Mucosa of descending colon (tissue), 3 donors: ENCODE data around the gene NDUFS8. TPM values are rescaled to one million over a fixed set of nuclear protein-coding genes. Genes with fewer than 3 reads are reported as not detected.

Source experiments
- ATAC-seq: fragments of 200-7000 bp; cut with Tn5 transposase; one replicate; pipeline ENCODE4 v1.9.1; 2020; ENCODE audit warnings: mild to moderate bottlenecking, moderate library complexity
- DNase-seq, 3 donors: peaks; one replicate each; pipeline ENCODE4 v3.0.0-alpha.2; 2020
- H3K36me3 ChIP-seq: fragments of 200-600 bp; one replicate; pipeline ENCODE4 v1.8.0; 2021; ENCODE audit warnings: low read depth, mild to moderate bottlenecking
- H3K4me1 ChIP-seq: fragments of 200-600 bp; one replicate; pipeline ENCODE4 v1.8.0; 2021; ENCODE audit warnings: low read depth, mild to moderate bottlenecking
- H3K4me3 ChIP-seq: fragments of 200-600 bp; one replicate; pipeline ENCODE4 v1.8.0; 2021; ENCODE audit warnings: mild to moderate bottlenecking
- H3K9me3 ChIP-seq: fragments of 200-600 bp; one replicate; pipeline ENCODE4 v1.8.0; 2021; ENCODE audit warnings: mild to moderate bottlenecking
- CTCF ChIP-seq: fragments of 200-600 bp; IDR thresholded peaks from one replicate; pipeline ENCODE4 v1.8.0; 2022; ENCODE audit warnings: antibody characterized with exemption, mild to moderate bottlenecking
- intact Hi-C, 2 donors: fragments of 100-400 bp; cut with DNase I in 1 of 2; cut with micrococcal nuclease in 1 of 2; formaldehyde crosslinking; loops; one replicate each; pipeline versions ENCODE4 v1.11.0 to v1.11.1; 2022; cut with DNase I, micrococcal nuclease
- total RNA-seq, 3 donors: library from RNA; stranded (reverse); fragmentation: NEBNext Ultra II Directional in 2 of 3; extraction: Animal tissue kit (Norgen Biotek cat#: 25700) in 2 of 3; gene quantifications; one replicate each; pipeline versions ENCODE4 v1.2.1 to v1.2.4, GENCODE V29; 2021 to 2023
- donor health status: DM: no; HTN: no; CAD: no; lungs with moderate emphysema.
- donor health status: DM: no; HTN: no; CAD: no.
- donor health status: DM: no; HTN: yes; CAD: no.

Gene NDUFS8
- total RNA-seq, 3 donors from 2014 or later = 148 to 165 (median 162) TPM

GRCh38 chr11:68076371-68077042 lies 46.0 kb downstream of the NDUFS8 start:
- H3K4me1 ChIP-seq = no peaks in the 10 kb centered on the region
- no peak for DNase-seq
- peak; percentile 47 for ATAC-seq
- TF ChIP-seq CTCF = no peak
- intact Hi-C loops = no loop called here
- no peaks in the 10 kb centered on the region for H3K9me3 ChIP-seq
- no peak overlapping the region for H3K4me3 ChIP-seq
- no peaks in the 10 kb centered on the region for H3K36me3 ChIP-seq

- intact Hi-C loops = no loop called here
- no peaks in the 10 kb centered on the region for H3K4me1 ChIP-seq
- ATAC-seq = no peak
- no peak for DNase-seq
- no peak for TF ChIP-seq CTCF
- no peaks in the 10 kb centered on the region for H3K36me3 ChIP-seq
- H3K9me3 ChIP-seq = no peaks in the 10 kb centered on the region
- no peak overlapping the region for H3K4me3 ChIP-seq
Measured at GRCh38 chr11:68077617-68078582, 47.4 kb downstream of the NDUFS8 start.

- intact Hi-C loops = no loop called here
- Histone ChIP-seq H3K4me3 (no peak overlapping the region), H3K4me1 (no peaks in the 10 kb centered on the region), H3K36me3 (no peaks in the 10 kb centered on the region), H3K9me3 (no peaks in the 10 kb centered on the region)
- no peak for TF ChIP-seq CTCF
- no peak for DNase-seq
- ATAC-seq = no peak
Measured at GRCh38 chr11:68080860-68081259, 50.4 kb downstream of the NDUFS8 start.

GRCh38 chr11:68081691-68082090 lies 51.2 kb downstream of the NDUFS8 start:
- H3K36me3 ChIP-seq = no peaks in the 10 kb centered on the region

GRCh38 chr11:68082481-68082880 lies 52.0 kb downstream of the NDUFS8 start:
- no peak for TF ChIP-seq CTCF
- DNase-seq = no peak
- Histone ChIP-seq H3K9me3 (no peaks in the 10 kb centered on the region), H3K36me3 (no peaks in the 10 kb centered on the region), H3K4me1 (no peaks in the 10 kb centered on the region), H3K4me3 (no peak overlapping the region)
- intact Hi-C loops = no loop called here
- no peak for ATAC-seq

More at GRCh38 chr11:68081691-68082090, 51.2 kb downstream of the NDUFS8 start:
- intact Hi-C loops = no loop called here
- Histone ChIP-seq H3K4me3 (no peak overlapping the region), H3K4me1 (no peaks in the 10 kb centered on the region), H3K9me3 (no peaks in the 10 kb centered on the region)
- TF ChIP-seq CTCF = no peak
- no peak for ATAC-seq
- no peak for DNase-seq
